ENCODE data around the gene GPC6.

GRCh38 chr13:93589788-93590187 is 363.2 kb downstream of the GPC6 start:
- TF ChIP-seq CTCF (IDR thresholded peaks at IDR 0.05) (no peak), POLR2A (IDR thresholded peaks at IDR 0.05) (no peak)

All from uterus (tissue), 2 donors.